ENCODE data around the gene MDP1. TPM values are rescaled to one million over a fixed set of nuclear protein-coding genes. Genes with fewer than 3 reads are reported as not detected.

The MDP1 gene
- total RNA-seq, 1 donor = 14.8 TPM

GRCh38 chr14:24177891-24178290, 38.0 kb downstream of the MDP1 start:
- H3K79me2 ChIP-seq (ENCODE audit: insufficient read depth, low read length) = no peaks in the 10 kb centered on the region
- H3K27me3 ChIP-seq (ENCODE audit: insufficient read depth, low read length) = no peaks in the 10 kb centered on the region
- H4K20me1 ChIP-seq (ENCODE audit: insufficient read depth, low read length) = no peaks in the 10 kb centered on the region
- peaks cover 54% of the 10 kb centered on the region for H3K36me3 ChIP-seq (ENCODE audit: insufficient read depth, low read length)
- peak; percentile 26 for DNase-seq (ENCODE audit: insufficient read length, low spot score, missing footprints)
- H3K27ac ChIP-seq (ENCODE audit: low read depth, low read length) = no peak overlapping the region
- H3K9me3 ChIP-seq (ENCODE audit: low read depth, low read length) = no peaks in the 10 kb centered on the region
- H3K4me3 ChIP-seq (ENCODE audit: insufficient read depth, low read length) = no peak overlapping the region
- H2AFZ ChIP-seq (ENCODE audit: low read length) = no peak overlapping the region
- peaks cover 7% of the 10 kb centered on the region for H3K4me1 ChIP-seq (ENCODE audit: insufficient read depth, low read length)
- H3K4me2 ChIP-seq (ENCODE audit: insufficient read depth, low read length) = no peak overlapping the region
- TF ChIP-seq CTCF (IDR thresholded peaks at IDR 0.05; ENCODE audit: extremely low read depth, low read depth, low read length) = no peak

- no peaks in the 10 kb centered on the region for H4K20me1 ChIP-seq (ENCODE audit: insufficient read depth, low read length)
- peaks cover 7% of the 10 kb centered on the region for H3K4me1 ChIP-seq (ENCODE audit: insufficient read depth, low read length)
- peak; percentile 63 for DNase-seq (ENCODE audit: insufficient read length, low spot score, missing footprints)
- H3K4me2 ChIP-seq (ENCODE audit: insufficient read depth, low read length) = no peak overlapping the region
- no peaks in the 10 kb centered on the region for H3K79me2 ChIP-seq (ENCODE audit: insufficient read depth, low read length)
- TF ChIP-seq CTCF (IDR thresholded peaks at IDR 0.05; ENCODE audit: extremely low read depth, low read depth, low read length) = no peak
- H3K9me3 ChIP-seq (ENCODE audit: low read depth, low read length) = no peaks in the 10 kb centered on the region
- no peaks in the 10 kb centered on the region for H3K27me3 ChIP-seq (ENCODE audit: insufficient read depth, low read length)
- no peak overlapping the region for H2AFZ ChIP-seq (ENCODE audit: low read length)
- no peak overlapping the region for H3K4me3 ChIP-seq (ENCODE audit: insufficient read depth, low read length)
- H3K27ac ChIP-seq (ENCODE audit: low read depth, low read length) = no peak overlapping the region
- peaks cover 48% of the 10 kb centered on the region for H3K36me3 ChIP-seq (ENCODE audit: insufficient read depth, low read length)
Observed at GRCh38 chr14:24177041-24177825, 38.6 kb downstream of the MDP1 start.

GRCh38 chr14:24176599-24176998, 39.3 kb downstream of the MDP1 start:
- Histone ChIP-seq H3K4me1 (ENCODE audit: insufficient read depth, low read length) (peaks cover 7% of the 10 kb centered on the region), H3K27me3 (ENCODE audit: insufficient read depth, low read length) (no peaks in the 10 kb centered on the region), H3K36me3 (ENCODE audit: insufficient read depth, low read length) (peaks cover 42% of the 10 kb centered on the region)

More at GRCh38 chr14:24176599-24176998, 39.3 kb downstream of the MDP1 start:
- Histone ChIP-seq H2AFZ (ENCODE audit: low read length) (no peak overlapping the region), H3K9me3 (ENCODE audit: low read depth, low read length) (no peaks in the 10 kb centered on the region), H3K4me2 (ENCODE audit: insufficient read depth, low read length) (no peak overlapping the region), H3K4me3 (ENCODE audit: insufficient read depth, low read length) (no peak overlapping the region), H3K27ac (ENCODE audit: low read depth, low read length) (no peak overlapping the region), H3K79me2 (ENCODE audit: insufficient read depth, low read length) (no peaks in the 10 kb centered on the region), H4K20me1 (ENCODE audit: insufficient read depth, low read length) (no peaks in the 10 kb centered on the region)
- peak; percentile 67 for DNase-seq (ENCODE audit: insufficient read length, low spot score, missing footprints)
- TF ChIP-seq CTCF (IDR thresholded peaks at IDR 0.05; ENCODE audit: extremely low read depth, low read depth, low read length) = no peak

Measured in osteoblast (primary cell).